GM13976 (cell line): ENCODE results near the gene SLC12A7.

Experiments used
- DNase-seq: peaks from one replicate; pipeline ENCODE4 v3.0.0; 2012; ENCODE audit warnings: low spot score
- CTCF ChIP-seq: IDR thresholded peaks from 2 replicates; pipeline ENCODE4 v1.5.1; 2012; ENCODE audit warnings: borderline replicate concordance, mild to moderate bottlenecking; ENCODE audit not compliant: insufficient read depth; ENCODE audit errors: extremely low read depth, missing control alignments, control extremely low read depth
- in situ Hi-C: fragments of 300-500 bp; cut with MboI; formaldehyde crosslinking; loops from one replicate; pipeline ENCODE4 v1.12.0; 2022; ENCODE audit warnings: low sequenced_read_pairs, mixed read lengths, inconsistent platforms; ENCODE audit not compliant: unreplicated experiment

Gene SLC12A7

GRCh38 chr5:1124205-1125029, 12.6 kb upstream of the SLC12A7 start:
- no peak for DNase-seq
- in situ Hi-C loops: no loop called here
- TF ChIP-seq CTCF: no peak

DNA sequence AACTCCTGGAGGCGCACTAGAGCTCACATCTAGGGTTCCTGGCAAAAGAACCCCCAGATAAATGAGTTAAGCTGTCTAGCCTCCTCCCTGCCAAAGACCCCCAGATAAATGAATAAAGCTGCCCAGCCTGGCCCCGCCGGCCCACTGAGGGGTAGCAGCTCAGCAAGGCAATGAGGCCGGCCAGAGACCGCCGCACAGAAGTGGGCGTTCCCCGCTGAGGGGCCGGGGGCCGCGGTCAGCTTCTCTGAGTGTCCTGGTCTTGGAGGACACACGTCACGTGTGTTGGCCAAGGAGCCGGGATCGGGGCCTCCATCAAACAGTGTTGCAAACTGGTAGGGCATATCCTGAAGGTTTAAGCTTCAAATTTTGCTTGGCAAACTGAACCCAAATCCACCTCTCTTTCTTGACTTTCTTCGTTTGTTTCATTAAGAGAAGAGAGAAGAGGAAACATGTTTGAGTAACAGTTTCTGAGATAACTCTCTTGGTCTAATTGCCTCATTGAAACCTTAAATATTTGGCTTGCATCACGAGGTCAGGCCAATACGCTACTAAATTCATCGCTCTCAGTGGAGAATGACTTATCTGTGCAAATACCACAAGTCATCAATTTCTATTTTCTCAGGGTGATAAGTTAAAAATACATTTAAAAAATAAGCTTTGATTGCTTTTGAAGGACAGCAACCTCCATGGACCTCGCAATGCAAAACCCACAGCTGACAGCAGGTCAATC, 11.7 kb upstream of the SLC12A7 start:
- in situ Hi-C loops: no loop called here
- no peak for DNase-seq
- no peak for TF ChIP-seq CTCF

DNA sequence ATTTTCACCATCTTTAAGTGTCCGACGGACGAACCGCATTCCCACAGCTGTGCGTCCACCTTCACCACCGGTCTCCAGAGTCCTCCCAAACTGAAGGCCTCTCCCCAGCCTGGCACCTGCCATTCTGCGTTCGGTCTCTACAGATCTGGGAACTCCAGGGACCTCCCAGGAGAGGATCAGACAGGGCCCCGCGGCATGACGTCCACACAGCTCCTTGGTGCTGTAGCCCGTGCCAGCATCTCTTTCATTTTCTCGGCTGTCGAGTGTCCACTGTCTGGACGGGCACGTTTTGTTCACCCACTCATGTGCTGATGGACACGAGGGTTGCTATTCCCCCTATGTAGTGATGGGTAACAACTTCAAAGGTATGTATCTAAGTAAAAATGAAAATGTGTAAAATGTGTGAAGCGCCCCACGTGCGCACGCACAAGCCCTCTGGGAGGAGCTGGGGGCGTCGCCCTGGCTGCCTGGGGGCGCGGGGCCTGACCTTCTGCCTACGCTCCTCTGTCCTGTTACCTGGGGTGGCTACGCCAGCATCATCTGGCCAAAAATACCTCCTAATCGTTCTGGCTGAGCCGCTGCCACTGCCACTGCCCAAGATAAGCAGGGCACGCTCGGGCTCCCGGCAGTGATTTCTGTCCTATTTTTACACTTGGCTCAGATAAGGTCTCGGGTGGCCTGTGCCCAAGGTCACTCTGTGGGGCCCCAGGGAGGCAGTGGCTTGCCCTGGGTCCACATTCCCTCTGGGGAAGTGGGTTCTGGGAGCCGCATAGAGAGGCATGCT, 10.8 kb upstream of the SLC12A7 start:
- in situ Hi-C loops: no loop called here
- no peak for TF ChIP-seq CTCF
- no peak for DNase-seq

- DNase-seq: no peak
- in situ Hi-C loops: no loop called here
- no peak for TF ChIP-seq CTCF
These were observed 10.0 kb upstream of the SLC12A7 start for GRCh38 chr5:1121891-1122290.

DNA sequence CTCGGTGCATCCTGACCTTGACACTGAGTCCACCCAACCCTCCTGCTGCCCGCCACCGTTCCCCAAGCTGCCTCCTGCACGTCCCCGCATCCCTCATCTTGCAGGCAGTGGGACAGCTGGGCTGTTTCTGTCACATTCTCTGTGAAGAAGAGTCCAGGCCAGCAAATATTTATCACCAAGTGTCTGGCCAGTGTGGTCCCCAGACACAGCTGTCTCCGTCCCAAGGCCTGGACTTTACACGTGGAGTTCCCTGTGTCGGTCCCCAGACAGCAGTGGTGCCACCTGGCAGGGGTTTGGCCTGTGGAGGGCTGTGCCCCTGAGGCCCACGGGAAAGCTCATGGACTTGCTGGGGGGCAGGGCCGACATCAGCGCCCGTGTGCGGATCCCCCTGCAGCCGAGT, 9.2 kb upstream of the SLC12A7 start:
- DNase-seq: no peak
- no peak for TF ChIP-seq CTCF
- in situ Hi-C loops: no loop called here

GRCh38 chr5:1120236-1120999, 8.6 kb upstream of the SLC12A7 start:
- no peak for DNase-seq
- TF ChIP-seq CTCF: no peak
- in situ Hi-C loops: no loop called here
